IMR-90 (cell line): ENCODE measurements around the gene GPBAR1. TPM values are rescaled to one million over a fixed set of nuclear protein-coding genes. Genes with fewer than 3 reads are reported as not detected.

Experiments
- ATAC-seq: fragments of 200-7000 bp; cut with Tn5 transposase; 2 replicates; pipeline ENCODE4 v1.9.1; 2020; ENCODE audit warnings: low read depth, mild to moderate bottlenecking, moderate library complexity
- BruUV-seq: library from RNA; stranded (reverse); fragments of 400-500 nt; replicated peaks from 2 replicates; lab custom pipeline; 2021; lab: Mats Ljungman, UMichigan
- CTCF ChIA-PET: fragments of 300-600 bp; formaldehyde crosslinking; extraction: SDS; loops from one replicate; lab custom pipeline; 2021; ENCODE audit warnings: antibody characterized with exemption; lab: Yijun Ruan, JAX
- POLR2A ChIA-PET: fragments of 300-600 bp; sonication (Branson Sonifier 250); formaldehyde crosslinking; loops from one replicate; lab custom pipeline; 2022; ENCODE audit warnings: antibody characterized with exemption; ENCODE audit not compliant: unreplicated experiment; lab: Charles Lee
- DNase-seq: peaks from one replicate; pipeline ENCODE4 v3.0.0; 2013
- H2AFZ ChIP-seq: replicated peaks from 2 replicates; pipeline ENCODE3; 2013; ENCODE audit warnings: low read length, mild to moderate bottlenecking; ENCODE audit not compliant: poor library complexity
- H2AK5ac ChIP-seq: 2 replicates; pipeline ENCODE4 v1.6.1; 2013; ENCODE audit warnings: low read depth, low read length, inconsistent platforms
- H2AK9ac ChIP-seq: replicated peaks from 2 replicates; pipeline ENCODE3; 2013; ENCODE audit warnings: mild to moderate bottlenecking, low read depth, low read length, moderate library complexity; ENCODE audit not compliant: poor library complexity
- H2BK120ac ChIP-seq: 2 replicates; pipeline ENCODE4 v1.6.1; 2013; ENCODE audit warnings: low read depth, low read length, inconsistent platforms
- H2BK15ac ChIP-seq: 3 replicates; pipeline ENCODE4 v1.6.1; 2013; ENCODE audit warnings: low read depth, low read length, inconsistent platforms
- H2BK20ac ChIP-seq: 2 replicates; pipeline ENCODE4 v1.6.1; 2013; ENCODE audit warnings: low read depth, mild to moderate bottlenecking, inconsistent platforms, low read length, moderate library complexity
- H2BK5ac ChIP-seq: 2 replicates; pipeline ENCODE4 v1.6.1; 2013; ENCODE audit warnings: mild to moderate bottlenecking, low read depth, low read length, inconsistent platforms; ENCODE audit not compliant: poor library complexity, severe bottlenecking
- H3K14ac ChIP-seq: replicated peaks from 2 replicates; pipeline ENCODE4 v1.6.1; 2013; ENCODE audit warnings: low read depth, low read length, inconsistent platforms
- H3K18ac ChIP-seq: 2 replicates; pipeline ENCODE4 v1.6.1; 2013; ENCODE audit warnings: low read depth, low read length, control low read depth
- H3K23ac ChIP-seq: 2 replicates; pipeline ENCODE4 v1.6.1; 2013; ENCODE audit warnings: low read depth, low read length, inconsistent platforms
- H3K27ac ChIP-seq: 2 replicates; pipeline ENCODE4 v1.5.1; 2013; ENCODE audit warnings: mild to moderate bottlenecking, control low read depth, low read length; ENCODE audit not compliant: insufficient read depth
- H3K27me3 ChIP-seq: 2 replicates; pipeline ENCODE4 v1.6.1; 2013; ENCODE audit warnings: low read length; ENCODE audit not compliant: control insufficient read depth, insufficient read depth
- H3K36me3 ChIP-seq: 2 replicates; pipeline ENCODE4 v1.6.1; 2013; ENCODE audit warnings: low read length, mixed read lengths; ENCODE audit not compliant: control insufficient read depth, insufficient read depth
- H3K4ac ChIP-seq: 2 replicates; pipeline ENCODE4 v1.6.1; 2013; ENCODE audit warnings: low read depth, low read length, inconsistent platforms
- H3K4me1 ChIP-seq: 2 replicates; pipeline ENCODE4 v1.6.1; 2013; ENCODE audit warnings: low read length, mixed read lengths; ENCODE audit not compliant: control insufficient read depth, insufficient read depth
- H3K4me2 ChIP-seq: 2 replicates; pipeline ENCODE4 v1.6.1; 2013; ENCODE audit warnings: low read depth, mild to moderate bottlenecking, control low read depth, low read length, moderate library complexity
- H3K4me3 ChIP-seq: 2 replicates; pipeline ENCODE4 v1.5.1; 2013; ENCODE audit warnings: low read depth, mild to moderate bottlenecking, control low read depth, low read length, moderate library complexity; ENCODE audit not compliant: insufficient read depth
- H3K56ac ChIP-seq: 2 replicates; pipeline ENCODE4 v1.6.1; 2013; ENCODE audit warnings: low read length, inconsistent platforms; ENCODE audit not compliant: insufficient read depth; ENCODE audit errors: extremely low read depth
- H3K79me1 ChIP-seq, 2 experiments: 2 replicates each; pipeline ENCODE4 v1.6.1; 2013; ENCODE audit warnings: low read length in 2 of 2, inconsistent platforms in 1 of 2, low read depth in 1 of 2
- H3K9ac ChIP-seq: 2 replicates; pipeline ENCODE4 v1.6.1; 2013; ENCODE audit warnings: low read depth, low read length, control low read depth
- H3K9me1 ChIP-seq: 2 replicates; pipeline ENCODE4 v1.6.1; 2013; ENCODE audit warnings: low read length, inconsistent platforms; ENCODE audit not compliant: insufficient read depth
- H3K9me3 ChIP-seq: 2 replicates; pipeline ENCODE4 v1.6.1; 2013; ENCODE audit warnings: low read length; ENCODE audit not compliant: control insufficient read depth, insufficient read depth
- H4K20me1 ChIP-seq: 2 replicates; pipeline ENCODE4 v1.6.1; 2013; ENCODE audit warnings: low read length, inconsistent platforms; ENCODE audit not compliant: insufficient read depth
- H4K5ac ChIP-seq: 2 replicates; pipeline ENCODE4 v1.6.1; 2013; ENCODE audit warnings: mild to moderate bottlenecking, low read depth, low read length, control low read depth
- H4K8ac ChIP-seq, 2 experiments: 2 replicates each; pipeline ENCODE4 v1.6.1; 2013; ENCODE audit warnings: low read depth in 2 of 2, low read length in 2 of 2, control low read depth in 1 of 2, inconsistent platforms in 1 of 2
- H4K91ac ChIP-seq: 2 replicates; pipeline ENCODE4 v1.6.1; 2013; ENCODE audit warnings: low read depth, low read length, inconsistent platforms; ENCODE audit not compliant: insufficient read depth
- BHLHE40 ChIP-seq: fragments of 150-350 bp; IDR thresholded peaks from 2 replicates; pipeline ENCODE4 v1.6.1; 2016; ENCODE audit warnings: mild to moderate bottlenecking, low read depth, low read length
- CEBPB ChIP-seq: IDR thresholded peaks from 2 replicates; pipeline ENCODE4 v1.6.1; 2012; ENCODE audit warnings: low read depth, low read length, improper control_type of control experiment
- CHD1 ChIP-seq: IDR thresholded peaks from 2 replicates; pipeline ENCODE4 v1.6.1; 2012; ENCODE audit warnings: low read depth, low read length, improper control_type of control experiment
- FOS ChIP-seq: fragments of 150-350 bp; IDR thresholded peaks from 2 replicates; pipeline ENCODE4 v1.6.1; 2016; ENCODE audit warnings: low read depth, low read length
- MAFK ChIP-seq: IDR thresholded peaks from 2 replicates; pipeline ENCODE4 v1.6.1; 2012; ENCODE audit warnings: low read depth, low read length, improper control_type of control experiment
- MAZ ChIP-seq: IDR thresholded peaks from 2 replicates; pipeline ENCODE4 v1.6.1; 2012; ENCODE audit warnings: low read depth, mild to moderate bottlenecking, low read length, improper control_type of control experiment, moderate library complexity, borderline replicate concordance
- NFE2L2 ChIP-seq: fragments of 150-350 bp; IDR thresholded peaks from 2 replicates; pipeline ENCODE4 v1.6.1; 2016; ENCODE audit warnings: low read depth, mild to moderate bottlenecking, low read length
- POLR2A ChIP-seq: IDR thresholded peaks from 2 replicates; pipeline ENCODE4 v1.6.1; 2012; ENCODE audit warnings: mild to moderate bottlenecking, low read depth, low read length
- RAD21 ChIP-seq: IDR thresholded peaks from 2 replicates; pipeline ENCODE4 v1.6.1; 2012; ENCODE audit warnings: low read length, improper control_type of control experiment
- RCOR1 ChIP-seq: IDR thresholded peaks from 2 replicates; pipeline ENCODE4 v1.6.1; 2012; ENCODE audit warnings: mild to moderate bottlenecking, low read length, improper control_type of control experiment; ENCODE audit not compliant: insufficient replicate concordance
- RFX5 ChIP-seq: IDR thresholded peaks from 2 replicates; pipeline ENCODE4 v1.8.0; 2012; ENCODE audit warnings: low read depth, mild to moderate bottlenecking, low read length, moderate library complexity
- WGBS, 2 experiments: methylation state at CpG; one replicate each; pipeline versions ENCODE4 v1.1.5 to v1.1.7; 2013; ENCODE audit warnings: missing lambda C conversion rate in 2 of 2; ENCODE audit not compliant: insufficient read length in 1 of 2; ENCODE audit errors: extremely low coverage in 2 of 2; 5-methylcytosine and 5-hydroxymethylcytosine counted together
- dilution Hi-C: fragments of 300-500 bp; cut with HindIII; formaldehyde crosslinking; loops from one replicate; pipeline ENCODE4 v1.14.3; 2018; ENCODE audit warnings: low sequenced_read_pairs; ENCODE audit not compliant: unreplicated experiment
- in situ Hi-C: fragments of 300-500 bp; cut with MboI; formaldehyde crosslinking; loops from 3 replicates; pipeline ENCODE4 v1.14.3; 2019; ENCODE audit warnings: low sequenced_read_pairs, inconsistent platforms, mixed read lengths
- intact Hi-C: fragments of 100-400 bp; cut with micrococcal nuclease; formaldehyde crosslinking; loops from 2 replicates; pipeline ENCODE4 v1.10.0; 2022
- polyA plus RNA-seq, 3 experiments: library from polyadenylated mRNA; depleted of rRNA; stranded (reverse); fragments of >200 nt; gene quantifications; 2 replicates each; pipeline ENCODE4 v1.2.3, GENCODE V29; 2012; ENCODE audit warnings: low replicate concordance in 1 of 3
- total RNA-seq: library from RNA; depleted of rRNA; stranded (reverse); fragments of >200 nt; gene quantifications from 2 replicates; pipeline ENCODE4 v1.2.3, GENCODE V29; 2012
- TF ChIP-seq, protein P1 (sequence below): fragments of 150-350 bp; IDR thresholded peaks from 2 replicates; pipeline ENCODE4 v1.6.1; 2017; ENCODE audit warnings: mild to moderate bottlenecking, antibody characterized with exemption, low read length, low read depth
- TF ChIP-seq, protein P2 (sequence below): conservative IDR thresholded peaks from 2 replicates; pipeline ENCODE4 v1.5.1; 2012; ENCODE audit warnings: mild to moderate bottlenecking, low read depth, low read length, improper control_type of control experiment

GPBAR1 gene
- total and polyA plus RNA-seq, 2 of the 4 experiments (the other 2 are of a cell fraction): under 0.01 to 0.21 TPM

DNA sequence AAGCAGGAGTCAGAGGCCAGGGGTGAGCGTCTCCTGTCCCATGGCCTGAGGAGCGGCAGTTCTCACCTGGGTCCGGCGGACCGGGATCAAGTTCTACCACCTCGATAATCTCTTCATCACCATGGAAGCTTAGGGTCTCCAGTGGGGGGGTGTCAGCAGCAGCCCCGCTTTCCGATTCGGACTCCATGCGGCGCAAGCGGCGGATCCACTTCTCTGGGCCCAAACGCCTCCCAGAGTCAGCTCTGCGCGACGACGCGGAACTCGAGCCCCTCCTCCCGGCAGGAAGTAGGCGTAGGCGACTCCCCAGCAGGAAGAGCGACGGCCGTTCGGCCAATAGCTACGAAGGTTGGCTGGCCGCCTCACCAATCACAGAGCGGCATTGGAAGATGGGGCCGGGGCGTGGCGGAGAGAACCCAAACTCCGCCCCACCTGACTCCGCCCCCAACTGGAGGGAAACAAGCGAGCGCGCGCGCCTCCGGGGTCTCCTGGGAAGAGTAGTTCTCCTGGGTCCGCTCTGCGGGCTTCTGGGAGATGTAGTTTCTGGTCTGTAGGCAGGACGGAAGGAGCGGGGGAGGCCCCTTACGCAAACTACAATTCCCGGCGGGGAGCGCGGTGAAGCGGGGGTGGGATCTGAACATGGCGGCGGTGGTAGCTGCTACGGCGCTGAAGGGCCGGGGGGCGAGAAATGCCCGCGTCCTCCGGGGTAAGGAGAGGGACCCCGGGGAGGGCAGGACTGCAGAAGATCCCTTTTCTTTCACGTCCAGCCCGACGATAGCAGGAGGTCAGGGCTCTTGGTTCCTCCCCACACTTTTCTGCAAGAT is 9.3 kb downstream of the GPBAR1 start, which contains the start of the genes AAMP and PNKD:
Gene AAMP, minus strand, starts transcription at position 238 of the 821 bp plus-strand sequence. Its CDS starts 51 bp downstream, at position 187.
Gene PNKD, plus strand, starts transcription at position 620 of the 821 bp plus-strand sequence. Its CDS starts 17 bp downstream, at position 637.
- H3K56ac ChIP-seq: peak within 1 kb of the TSS; percentile 56
- 0 out of 2 replicates have a peak, but pooled peaks cover 3% of the 10 kb centered on the region for H3K9me1 ChIP-seq
- H4K20me1 ChIP-seq: peaks cover 12% of the 10 kb centered on the region; the same call in 1 of the 2 replicates
- 1% methylated on average over 17 of the region's 64 CpGs; no CpG with 5 or more reads in 1 of the 2 experiments for WGBS, 2 experiments
- intact Hi-C loops (loop anchor here (10.0 kb wide), 1 partner anchor 295 kb away; the partner anchor contains the start of genes CNOT9 and USP37), dilution Hi-C loops (no loop called here), in situ Hi-C loops (loop anchor here (10.0 kb wide), 1 partner anchor 125 kb away; the partner anchor contains the start of gene CTDSP1)
- ChIA-PET POLR2A (interaction anchor here (0.6 to 1.1 kb wide), 5 partner anchors 11 to 1169 kb away, joined by 3 to 4 read pairs (median 3); no protein-coding TSS in a partner anchor), CTCF (interaction anchor here (0.7 to 3.9 kb wide), 5 partner anchors 11 to 27 kb away, joined by 3 to 24 read pairs (median 3); partner anchors contain the start of gene TMBIM1)
- H2BK5ac ChIP-seq: peak within 1 kb of the TSS; percentile 30
- H3K4me2 ChIP-seq: peak within 1 kb of the TSS; percentile 91
- no TSS peak for BruUV-seq
- H2AK5ac ChIP-seq: peak within 1 kb of the TSS; percentile 63
- H3K23ac ChIP-seq: peak within 1 kb of the TSS; percentile 62
- no peak within 1 kb of the TSS for H2BK20ac ChIP-seq
- peak within 1 kb of the TSS; percentile 97 for H2AK9ac ChIP-seq
- peak within 1 kb of the TSS; percentile 80 for H3K14ac ChIP-seq
- peaks cover 23 to 48% of the 10 kb centered on the region in 2 experiments for H3K79me1 ChIP-seq
- H3K36me3 ChIP-seq: peaks cover 38% of the 10 kb centered on the region
- H3K4me1 ChIP-seq: peaks cover 10% of the 10 kb centered on the region
- ATAC-seq (peak; percentile 94), DNase-seq (peak; percentile 99)
- H3K27ac ChIP-seq: peak within 1 kb of the TSS; percentile 64
- peak within 1 kb of the TSS; percentile 52 to 89 for H4K8ac ChIP-seq
- no peak within 1 kb of the TSS; the same call in 1 of the 2 replicates for H3K18ac ChIP-seq
- no peaks in the 10 kb centered on the region for H3K27me3 ChIP-seq
- H3K4ac ChIP-seq: peak within 1 kb of the TSS; percentile 78
- H3K9ac ChIP-seq: peak within 1 kb of the TSS; percentile 82
- H3K9me3 ChIP-seq: no peaks in the 10 kb centered on the region
- no peak within 1 kb of the TSS; the same call in 1 of the 2 replicates for H2BK120ac ChIP-seq
- H4K91ac ChIP-seq: peak within 1 kb of the TSS; percentile 58
- H2BK15ac ChIP-seq: no peak within 1 kb of the TSS
- H4K5ac ChIP-seq: 0 out of 2 replicates have a peak within 1 kb of the TSS, but pooled peaks have one; percentile 26
- H3K4me3 ChIP-seq: peak within 1 kb of the TSS; percentile 72
- H2AFZ ChIP-seq: peak within 1 kb of the TSS; percentile 98
- TF ChIP-seq, protein P1, sequence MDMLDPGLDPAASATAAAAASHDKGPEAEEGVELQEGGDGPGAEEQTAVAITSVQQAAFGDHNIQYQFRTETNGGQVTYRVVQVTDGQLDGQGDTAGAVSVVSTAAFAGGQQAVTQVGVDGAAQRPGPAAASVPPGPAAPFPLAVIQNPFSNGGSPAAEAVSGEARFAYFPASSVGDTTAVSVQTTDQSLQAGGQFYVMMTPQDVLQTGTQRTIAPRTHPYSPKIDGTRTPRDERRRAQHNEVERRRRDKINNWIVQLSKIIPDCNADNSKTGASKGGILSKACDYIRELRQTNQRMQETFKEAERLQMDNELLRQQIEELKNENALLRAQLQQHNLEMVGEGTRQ: peak; percentile 79
- TF ChIP-seq POLR2A: peak; percentile 93
- no peak for TF ChIP-seq MAFK
- 0 out of 2 replicates have a peak, but pooled peaks have one; percentile 58 for TF ChIP-seq CEBPB
- no peak for TF ChIP-seq BHLHE40
- TF ChIP-seq RAD21: no peak
- TF ChIP-seq RCOR1: no peak
- peak; percentile 75; the same call in 1 of the 2 replicates for TF ChIP-seq MAZ
- TF ChIP-seq CHD1: no peak
- TF ChIP-seq, protein P2, sequence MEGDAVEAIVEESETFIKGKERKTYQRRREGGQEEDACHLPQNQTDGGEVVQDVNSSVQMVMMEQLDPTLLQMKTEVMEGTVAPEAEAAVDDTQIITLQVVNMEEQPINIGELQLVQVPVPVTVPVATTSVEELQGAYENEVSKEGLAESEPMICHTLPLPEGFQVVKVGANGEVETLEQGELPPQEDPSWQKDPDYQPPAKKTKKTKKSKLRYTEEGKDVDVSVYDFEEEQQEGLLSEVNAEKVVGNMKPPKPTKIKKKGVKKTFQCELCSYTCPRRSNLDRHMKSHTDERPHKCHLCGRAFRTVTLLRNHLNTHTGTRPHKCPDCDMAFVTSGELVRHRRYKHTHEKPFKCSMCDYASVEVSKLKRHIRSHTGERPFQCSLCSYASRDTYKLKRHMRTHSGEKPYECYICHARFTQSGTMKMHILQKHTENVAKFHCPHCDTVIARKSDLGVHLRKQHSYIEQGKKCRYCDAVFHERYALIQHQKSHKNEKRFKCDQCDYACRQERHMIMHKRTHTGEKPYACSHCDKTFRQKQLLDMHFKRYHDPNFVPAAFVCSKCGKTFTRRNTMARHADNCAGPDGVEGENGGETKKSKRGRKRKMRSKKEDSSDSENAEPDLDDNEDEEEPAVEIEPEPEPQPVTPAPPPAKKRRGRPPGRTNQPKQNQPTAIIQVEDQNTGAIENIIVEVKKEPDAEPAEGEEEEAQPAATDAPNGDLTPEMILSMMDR: peak; percentile 28
- TF ChIP-seq NFE2L2: no peak
- no peak for TF ChIP-seq RFX5
- peak; percentile 46; the same call in 1 of the 2 replicates for TF ChIP-seq FOS
